Ovary (tissue), 9 donors: Measurements from ENCODE around the gene ADISSP. TPM values are rescaled to one million over a fixed set of nuclear protein-coding genes. Genes with fewer than 3 reads are reported as not detected.

ENCODE experiments used
- DNase-seq, 5 donors: peaks; one replicate each; pipeline ENCODE4 v3.0.0-alpha.2; 2019 to 2020
- H3K27ac ChIP-seq, 2 donors: fragments of 200-600 bp; one replicate each; pipeline versions ENCODE4 v1.5.1 to v1.8.0; 2019 to 2022
- H3K27me3 ChIP-seq: fragments of 200-600 bp; one replicate; pipeline ENCODE4 v1.8.0; 2022
- H3K36me3 ChIP-seq: fragments of 200-600 bp; sonication (generic); one replicate; pipeline ENCODE4 v1.5.1; 2019
- H3K4me1 ChIP-seq: one replicate; pipeline ENCODE4 v1.8.1; 2013; ENCODE audit warnings: mild to moderate bottlenecking, moderate library complexity; ENCODE audit not compliant: insufficient read depth
- H3K4me3 ChIP-seq: fragments of 200-600 bp; sonication (generic); one replicate; pipeline ENCODE4 v1.5.1; 2017
- H3K9me3 ChIP-seq, 2 donors: fragments of 200-600 bp in 1 of 2; sonication (generic) in 1 of 2; one replicate each; pipeline versions ENCODE4 v1.5.1 to v1.8.1; 2013 to 2019; ENCODE audit warnings: mild to moderate bottlenecking in 1 of 2, moderate library complexity in 1 of 2
- EP300 ChIP-seq: sonication (generic); formaldehyde crosslinking; IDR thresholded peaks from one replicate; pipeline ENCODE4 v1.6.1; 2017; ENCODE audit warnings: antibody characterized with exemption
- POLR2A ChIP-seq: fragments of 450-650 bp; IDR thresholded peaks from one replicate; pipeline ENCODE4 v1.6.1; 2017; ENCODE audit warnings: antibody characterized with exemption, mild to moderate bottlenecking, moderate library complexity
- WGBS, 3 donors: extraction: QIAGEN DNeasy Blood & Tissue Kit in 1 of 3; methylation state at CpG; one replicate each; pipeline versions ENCODE4 v1.1.5 to v1.1.7; 2013 to 2017; 5-methylcytosine and 5-hydroxymethylcytosine counted together
- intact Hi-C, 4 donors: fragments of 100-400 bp; cut with DNase I; formaldehyde crosslinking; loops; one replicate each; pipeline versions ENCODE4 v1.11.0 to v1.15.1; 2022 to 2023
- polyA plus RNA-seq, 2 donors: library from polyadenylated mRNA; stranded (reverse); fragments of 200-250 nt in 1 of 2; fragments of 350-450 nt in 1 of 2; fragmentation: Illumina TruSeq in 1 of 2; extraction: RNeasy Lipid Tissue Mini Kit (QIAGEN cat#74804) in 1 of 2; gene quantifications; one replicate each; pipeline ENCODE4 v1.2.3, GENCODE V29; 2013 to 2014
- total RNA-seq, 7 donors: library from RNA; depleted of rRNA in 2 of 7; stranded (reverse); fragments of >200 nt in 2 of 7; fragmentation: NEBNext Ultra II Directional in 3 of 7; extraction: Animal tissue kit (Norgen Biotek cat#: 25700) in 3 of 7; gene quantifications; one replicate each; pipeline versions ENCODE4 v1.1.0 to v1.2.4, GENCODE V29; 2016 to 2023
- TF ChIP-seq, protein P1 (sequence below), 3 donors: fragments of 450-650 bp in 2 of 3; fragments of 200-600 bp in 1 of 3; IDR thresholded peaks; one replicate each; pipeline versions ENCODE4 v1.5.1 to v1.8.0; 2016 to 2022; ENCODE audit warnings: antibody characterized with exemption in 3 of 3, mild to moderate bottlenecking in 1 of 3
- donor health status: DM: no; HTN: no; CAD: no; lungs with moderate emphysema.
- donor health status: DM: no; HTN: no; CAD: no.
- donor health status: Bipolar disorder and iron deficiency.
- donor health status: DM: yes; HTN: yes; CAD: no.
- donor health status: DM: no; HTN: no; CAD: no.
- donor health status: DM: yes; HTN: yes; CAD: no.

The ADISSP gene
- total and polyA plus RNA-seq, 9 donors = 11.5 to 124 (median 69.1) TPM

- Histone ChIP-seq H3K36me3 (no peaks in the 10 kb centered on the region), H3K4me1 (peaks cover 2% of the 10 kb centered on the region), H3K4me3 (no peak overlapping the region), H3K9me3 (no peaks in the 10 kb centered on the region), H3K27me3 (no peaks in the 10 kb centered on the region), H3K27ac (no peak overlapping the region)
- WGBS, 3 donors = 88 to 93% (median 89%) methylated on average over 15 of the region's 15 CpGs
- intact Hi-C loops = no loop called here
- DNase-seq = no peak
- no peak for TF ChIP-seq EP300
- TF ChIP-seq, protein P1, sequence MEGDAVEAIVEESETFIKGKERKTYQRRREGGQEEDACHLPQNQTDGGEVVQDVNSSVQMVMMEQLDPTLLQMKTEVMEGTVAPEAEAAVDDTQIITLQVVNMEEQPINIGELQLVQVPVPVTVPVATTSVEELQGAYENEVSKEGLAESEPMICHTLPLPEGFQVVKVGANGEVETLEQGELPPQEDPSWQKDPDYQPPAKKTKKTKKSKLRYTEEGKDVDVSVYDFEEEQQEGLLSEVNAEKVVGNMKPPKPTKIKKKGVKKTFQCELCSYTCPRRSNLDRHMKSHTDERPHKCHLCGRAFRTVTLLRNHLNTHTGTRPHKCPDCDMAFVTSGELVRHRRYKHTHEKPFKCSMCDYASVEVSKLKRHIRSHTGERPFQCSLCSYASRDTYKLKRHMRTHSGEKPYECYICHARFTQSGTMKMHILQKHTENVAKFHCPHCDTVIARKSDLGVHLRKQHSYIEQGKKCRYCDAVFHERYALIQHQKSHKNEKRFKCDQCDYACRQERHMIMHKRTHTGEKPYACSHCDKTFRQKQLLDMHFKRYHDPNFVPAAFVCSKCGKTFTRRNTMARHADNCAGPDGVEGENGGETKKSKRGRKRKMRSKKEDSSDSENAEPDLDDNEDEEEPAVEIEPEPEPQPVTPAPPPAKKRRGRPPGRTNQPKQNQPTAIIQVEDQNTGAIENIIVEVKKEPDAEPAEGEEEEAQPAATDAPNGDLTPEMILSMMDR (IDR thresholded peaks at IDR 0.05) = no peak
These were observed 26.8 kb downstream of the ADISSP start for GRCh38 chr20:3740615-3741301.

DNA sequence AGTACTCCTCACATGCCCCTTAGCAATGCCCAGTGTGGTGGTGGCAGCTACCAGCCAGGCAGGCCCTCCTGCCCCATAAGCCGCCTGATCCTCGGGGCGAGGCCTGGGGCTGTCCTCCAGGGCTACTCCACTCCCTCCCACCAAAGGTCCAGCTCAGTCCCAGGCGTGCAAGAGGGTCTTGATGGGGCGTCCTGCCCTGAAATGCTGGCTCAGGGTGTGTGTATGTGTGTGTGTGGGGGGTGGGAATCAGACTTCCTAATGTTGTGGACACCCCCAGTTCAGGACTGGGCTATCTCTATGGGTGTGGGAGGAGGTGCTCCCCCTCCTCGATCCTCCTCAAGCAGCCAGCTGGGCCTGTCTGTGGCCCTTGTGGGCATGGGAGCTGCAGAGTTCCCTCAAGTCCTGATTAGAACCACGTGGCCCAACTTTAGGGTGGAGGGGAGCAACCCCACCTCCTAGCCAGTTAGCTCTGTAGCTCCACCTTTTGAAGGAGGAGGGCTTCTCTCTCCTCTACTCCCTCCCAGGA, 27.6 kb downstream of the ADISSP start:
- no peak overlapping the region for H3K4me3 ChIP-seq
- no peaks in the 10 kb centered on the region for H3K9me3 ChIP-seq
- H3K36me3 ChIP-seq = no peaks in the 10 kb centered on the region
- WGBS, 3 donors = 52 to 68% (median 52%) methylated on average over 7 of the region's 7 CpGs
- no peak for TF ChIP-seq EP300
- TF ChIP-seq, protein P1 (IDR thresholded peaks at IDR 0.05) = no peak
- no peak for TF ChIP-seq POLR2A
- no peak overlapping the region for H3K27ac ChIP-seq
- intact Hi-C loops = no loop called here
- no peak for DNase-seq
- no peaks in the 10 kb centered on the region for H3K27me3 ChIP-seq
- peaks cover 2% of the 10 kb centered on the region for H3K4me1 ChIP-seq

- Histone ChIP-seq H3K27ac (no peak overlapping the region), H3K36me3 (no peaks in the 10 kb centered on the region), H3K4me1 (peaks cover 2% of the 10 kb centered on the region), H3K4me3 (no peak overlapping the region), H3K27me3 (no peaks in the 10 kb centered on the region), H3K9me3 (no peaks in the 10 kb centered on the region)
- TF ChIP-seq EP300 = no peak
- TF ChIP-seq, protein P1 (IDR thresholded peaks at IDR 0.05) = no peak
- intact Hi-C loops = no loop called here
- no peak for DNase-seq
- 61 to 67% (median 62%) methylated on average over 17 to 19 of the region's 19 CpGs for WGBS, 3 donors
These were observed 28.3 kb downstream of the ADISSP start for GRCh38 chr20:3739054-3739925.

DNA sequence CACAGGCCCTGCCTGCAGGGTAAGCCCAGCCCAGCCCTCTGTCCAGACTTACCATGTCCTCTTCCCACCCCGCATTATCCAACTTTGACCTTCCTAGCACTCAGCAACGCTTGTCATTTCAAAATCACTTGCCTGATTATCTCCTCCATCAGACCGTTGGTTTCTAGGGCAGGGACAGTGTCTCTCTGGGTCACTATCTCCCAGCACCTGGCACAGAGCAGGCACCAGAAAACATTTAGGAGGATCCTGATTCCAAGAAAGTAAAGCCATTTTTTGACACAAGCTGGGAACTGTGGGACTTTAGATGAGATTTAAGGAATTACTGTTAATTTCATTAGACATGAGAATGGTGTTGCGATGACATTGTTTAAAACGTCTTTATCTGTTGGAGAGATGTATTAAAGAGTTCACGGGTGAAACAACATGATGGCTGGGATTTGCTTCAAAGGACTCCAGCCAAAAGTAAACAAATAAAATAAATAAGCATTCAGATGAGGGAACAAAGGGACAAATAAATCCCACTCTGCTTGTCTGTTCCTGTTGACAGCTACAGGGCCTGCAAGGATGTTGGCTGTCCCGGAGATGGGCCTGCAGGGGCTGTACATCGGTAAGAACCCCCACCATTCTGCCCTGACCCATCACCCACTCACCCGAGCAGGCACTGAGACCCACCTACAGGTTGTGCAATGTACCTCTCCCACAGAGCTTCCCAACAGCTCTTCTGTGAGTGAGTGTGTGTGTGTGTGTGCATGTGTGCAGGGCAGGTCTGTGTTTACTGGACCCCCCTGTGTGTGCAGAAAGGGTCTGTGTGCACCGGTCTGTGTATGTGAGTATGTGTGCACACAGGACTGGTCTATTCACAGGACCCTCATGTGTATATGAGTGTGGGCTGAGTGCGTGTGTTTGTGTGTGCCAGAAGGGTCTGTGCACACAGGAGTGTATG, 29.2 kb downstream of the ADISSP start:
- Histone ChIP-seq H3K9me3 (no peaks in the 10 kb centered on the region), H3K27ac (no peak overlapping the region), H3K4me3 (no peak overlapping the region), H3K36me3 (no peaks in the 10 kb centered on the region), H3K4me1 (peaks cover 4% of the 10 kb centered on the region), H3K27me3 (no peaks in the 10 kb centered on the region)
- WGBS, 3 donors = 68 to 71% (median 68%) methylated on average over 11 of the region's 11 CpGs
- no peak for DNase-seq
- no peak for TF ChIP-seq POLR2A
- no peak for TF ChIP-seq EP300
- TF ChIP-seq, protein P1 (IDR thresholded peaks at IDR 0.05) = no peak
- intact Hi-C loops = no loop called here
